HG02852 (cell line): ENCODE measurements around the gene GUCA2A.
"Not testable (repeated sequence)": the region's sequence is repeated elsewhere in the genome, so short reads cannot be mapped to it uniquely, and the experiment has no call there.

Source experiments
- ATAC-seq: cut with Tn5 transposase; IDR thresholded peaks from one replicate; pipeline ENCODE4 v1.9.1; 2021; ENCODE audit warnings: mild to moderate bottlenecking, moderate library complexity; ENCODE audit not compliant: unreplicated experiment

GUCA2A gene, protein sequence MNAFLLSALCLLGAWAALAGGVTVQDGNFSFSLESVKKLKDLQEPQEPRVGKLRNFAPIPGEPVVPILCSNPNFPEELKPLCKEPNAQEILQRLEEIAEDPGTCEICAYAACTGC

GRCh38 chr1:42164551-42165420 is at the start of gene GUCA2A:
Gene GUCA2A (minus strand): TSS chr1:42164745. CDS start chr1:42164712, 33 bp downstream.
- no peak for ATAC-seq

GRCh38 chr1:42211224-42211623 is 46.7 kb upstream of the GUCA2A start:
- no peak for ATAC-seq

DNA sequence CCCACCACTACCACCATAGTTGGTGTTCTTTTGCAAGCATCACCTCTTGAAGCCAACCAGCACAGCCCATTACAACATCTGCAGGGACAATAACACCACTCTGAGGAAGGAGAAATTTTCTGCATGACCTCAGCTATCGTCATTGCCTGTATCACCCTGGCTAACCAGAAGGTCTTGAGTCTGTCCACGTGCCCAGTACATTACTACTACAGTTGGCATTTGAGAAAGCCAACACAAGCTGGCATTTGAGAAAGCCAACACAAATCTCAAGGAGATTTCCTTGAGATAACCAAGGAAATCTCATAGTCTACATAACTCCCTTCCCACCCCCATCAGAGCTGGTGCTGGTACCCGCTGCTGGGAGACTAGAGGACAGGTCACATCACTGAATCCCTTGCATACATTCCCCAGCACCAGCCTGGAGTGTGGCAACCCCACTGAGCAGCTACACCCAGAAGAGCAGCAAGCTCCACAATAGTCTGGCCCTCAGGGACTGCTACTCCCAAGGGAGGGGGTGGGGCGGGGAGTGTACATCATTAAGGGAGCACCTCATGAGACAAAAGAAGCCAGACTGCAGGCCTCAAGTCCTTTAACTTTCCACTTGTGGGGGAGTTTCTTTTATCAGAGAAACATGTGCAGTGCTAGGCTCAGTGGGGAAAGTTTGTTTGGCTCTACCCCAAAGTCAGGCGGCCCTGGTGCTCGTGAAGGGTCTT is 46.0 kb upstream of the GUCA2A start:
- ATAC-seq, result no peak

- ATAC-seq, result no peak
Measured at GRCh38 chr1:42209526-42210251, 45.1 kb upstream of the GUCA2A start.

DNA sequence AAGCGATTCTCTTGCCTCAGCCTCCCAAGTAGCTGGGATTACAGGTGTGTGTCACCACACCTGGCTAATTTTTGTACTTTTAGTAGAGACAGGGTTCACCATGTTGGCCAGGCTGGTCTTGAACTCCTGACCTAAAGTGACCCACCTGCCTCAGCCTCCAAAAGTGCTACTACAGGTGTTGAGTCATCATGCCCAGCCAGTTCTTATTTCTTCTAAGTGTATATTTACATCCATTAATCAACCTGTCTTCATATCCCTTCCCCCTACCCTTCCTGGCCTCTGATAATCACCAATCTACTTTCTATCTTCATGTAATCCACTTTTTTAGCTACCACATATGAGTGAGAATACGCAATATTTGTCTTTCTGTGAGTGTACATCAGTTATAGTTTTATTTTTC is 42.4 kb upstream of the GUCA2A start:
- ATAC-seq, result not testable (repeated sequence)

DNA sequence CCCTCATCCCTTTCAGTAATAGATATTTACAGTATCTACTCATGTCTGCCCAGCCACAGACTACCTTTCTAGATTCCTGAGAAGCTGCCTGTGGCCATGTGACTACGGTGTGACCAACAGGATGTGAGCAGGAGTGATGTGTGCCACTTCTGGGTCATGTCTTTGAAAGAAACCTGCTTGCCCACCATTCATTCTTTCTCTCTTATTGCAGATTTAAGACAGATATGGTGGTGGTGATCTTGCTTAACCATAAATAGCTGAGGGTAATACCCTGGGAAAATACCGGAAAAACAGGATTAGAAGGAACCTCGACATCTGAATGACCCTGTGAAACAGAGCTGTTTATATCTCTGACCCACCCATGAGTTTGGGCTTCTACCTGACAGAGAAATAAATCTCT is 41.6 kb upstream of the GUCA2A start:
- ATAC-seq, result no peak

DNA sequence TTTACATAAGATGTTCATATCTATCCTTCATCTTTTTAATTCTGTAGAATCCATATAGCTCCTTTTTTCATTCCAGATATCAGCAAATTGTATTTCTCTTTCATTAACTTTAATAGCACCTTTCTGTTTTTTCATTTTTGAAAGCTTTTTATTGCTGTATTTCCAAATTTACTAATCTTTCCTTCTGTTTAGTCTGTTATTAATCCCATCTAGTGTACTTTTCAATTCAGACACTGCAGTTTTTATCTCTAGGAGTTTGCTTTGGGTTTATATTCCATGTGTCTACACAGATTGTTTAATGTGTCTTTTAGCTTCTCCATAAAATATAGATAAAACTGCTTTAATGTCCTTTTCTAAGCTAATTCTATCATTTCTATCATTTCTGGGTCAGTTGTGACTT is 37.4 kb upstream of the GUCA2A start:
- ATAC-seq, result no peak

DNA sequence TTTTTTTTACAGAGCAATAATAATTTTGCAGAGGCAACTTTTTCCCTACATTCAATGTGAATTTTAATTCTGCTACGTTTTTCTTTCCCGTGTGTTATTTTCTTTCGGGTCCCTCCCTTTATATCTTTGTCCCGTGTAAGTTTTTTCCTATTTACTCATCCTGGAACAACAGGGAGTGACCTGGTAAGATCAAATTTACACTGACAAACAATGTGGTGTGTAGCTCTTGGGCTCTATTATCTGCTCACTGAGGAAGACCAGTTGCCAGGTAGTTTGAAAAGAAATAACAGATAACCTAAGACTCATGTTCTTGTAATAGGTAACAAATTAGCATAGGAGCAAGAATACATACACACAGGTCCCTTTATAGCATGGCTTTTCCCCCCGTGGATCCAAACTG is 33.7 kb upstream of the GUCA2A start:
- no peak for ATAC-seq

- ATAC-seq, result no peak
Measured at GRCh38 chr1:42195841-42196240, 31.3 kb upstream of the GUCA2A start.

- ATAC-seq, result no peak
Measured at GRCh38 chr1:42192106-42192505, 27.6 kb upstream of the GUCA2A start.

DNA sequence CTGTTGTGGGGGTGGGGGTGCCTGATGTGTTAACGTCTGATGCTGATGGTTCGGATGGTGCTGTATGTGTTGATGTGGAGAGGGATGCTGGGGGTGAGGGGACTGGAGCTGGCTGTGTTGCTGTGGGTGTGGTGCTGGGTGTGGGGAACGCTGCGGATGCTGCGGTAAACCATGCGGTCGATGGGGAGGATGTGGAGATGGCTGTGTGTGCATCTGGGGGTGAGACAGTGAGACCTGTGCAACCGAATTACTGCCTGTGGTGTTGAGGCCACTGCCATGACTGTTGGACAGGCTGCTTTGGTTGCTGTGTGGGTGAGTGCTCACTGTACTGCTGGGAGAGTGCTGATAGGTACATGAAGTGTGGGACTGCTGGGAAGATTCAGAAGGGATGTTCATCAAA is 26.8 kb upstream of the GUCA2A start:
- ATAC-seq, result no peak

- ATAC-seq, result no peak
Measured at GRCh38 chr1:42189931-42190853, 25.6 kb upstream of the GUCA2A start.

GRCh38 chr1:42186152-42186551 is 21.6 kb upstream of the GUCA2A start:
- no peak for ATAC-seq

- no peak for ATAC-seq
Measured at GRCh38 chr1:42184616-42185015, 20.1 kb upstream of the GUCA2A start.

DNA sequence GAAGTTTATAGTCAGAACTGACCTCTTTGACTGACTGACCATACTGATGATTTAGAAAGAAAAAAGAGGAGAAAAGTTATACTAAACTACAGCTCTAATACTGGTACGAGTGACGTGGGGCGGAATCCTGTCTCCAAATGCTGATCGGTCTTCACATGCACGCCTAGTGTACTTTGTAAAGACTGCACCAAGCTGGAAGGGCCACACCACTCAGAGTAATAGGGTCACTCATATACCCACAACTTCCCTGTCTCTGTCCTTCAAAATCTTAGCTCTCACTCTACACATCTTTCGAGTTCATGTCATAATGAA is 19.4 kb upstream of the GUCA2A start:
- no peak for ATAC-seq

DNA sequence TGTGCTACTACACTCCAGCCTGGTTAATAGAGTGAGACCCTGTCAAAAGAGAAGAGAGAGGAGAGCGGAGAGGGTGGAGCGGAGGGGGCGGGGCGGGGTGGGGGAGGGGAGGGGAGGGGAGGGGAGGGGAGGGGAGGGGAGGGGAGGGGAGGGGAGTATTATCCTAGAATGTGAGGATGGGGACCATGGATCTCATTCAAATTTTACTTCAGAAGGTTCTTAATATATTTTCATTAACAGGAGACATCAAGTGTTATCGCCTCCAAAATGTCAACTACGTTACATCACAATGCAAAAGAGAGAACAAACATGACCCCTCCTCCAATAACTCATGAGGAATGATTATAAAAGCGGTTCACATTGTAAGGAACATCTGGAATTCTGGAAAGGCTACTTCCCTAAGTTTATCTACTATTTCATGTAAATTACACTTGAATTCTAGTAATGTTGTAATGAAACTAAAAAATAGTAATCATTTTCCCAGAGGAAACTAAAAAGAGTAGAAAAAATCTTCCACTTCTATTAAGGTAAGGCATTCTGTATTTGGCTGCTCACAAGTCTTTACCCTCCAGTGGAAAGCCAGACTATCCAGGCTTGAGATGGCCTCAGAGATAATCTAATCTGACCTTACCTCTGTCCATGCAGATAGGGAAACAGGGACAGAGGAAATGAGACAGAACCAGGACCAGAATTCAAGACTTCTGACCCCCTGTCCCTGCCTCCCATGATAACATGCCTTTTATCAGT is 18.8 kb upstream of the GUCA2A start:
- no peak for ATAC-seq

DNA sequence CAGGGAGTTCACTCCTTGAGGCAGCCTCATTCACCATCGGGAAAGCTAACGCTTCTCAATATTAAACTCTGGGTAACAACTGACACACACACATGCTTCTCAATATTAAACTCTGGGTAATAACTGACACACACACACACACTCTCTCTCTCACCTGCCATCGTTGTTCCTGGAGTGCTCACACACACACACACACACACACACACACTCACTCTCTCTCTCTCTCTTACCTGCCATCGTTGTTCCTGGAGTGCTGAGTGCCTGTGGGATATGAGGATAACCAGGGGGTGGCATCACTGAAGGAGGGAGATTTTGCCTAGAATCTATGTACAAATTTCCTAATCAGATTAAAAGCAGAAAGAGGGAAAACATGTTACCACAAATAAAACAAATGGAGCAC is 17.1 kb upstream of the GUCA2A start:
- no peak for ATAC-seq

DNA sequence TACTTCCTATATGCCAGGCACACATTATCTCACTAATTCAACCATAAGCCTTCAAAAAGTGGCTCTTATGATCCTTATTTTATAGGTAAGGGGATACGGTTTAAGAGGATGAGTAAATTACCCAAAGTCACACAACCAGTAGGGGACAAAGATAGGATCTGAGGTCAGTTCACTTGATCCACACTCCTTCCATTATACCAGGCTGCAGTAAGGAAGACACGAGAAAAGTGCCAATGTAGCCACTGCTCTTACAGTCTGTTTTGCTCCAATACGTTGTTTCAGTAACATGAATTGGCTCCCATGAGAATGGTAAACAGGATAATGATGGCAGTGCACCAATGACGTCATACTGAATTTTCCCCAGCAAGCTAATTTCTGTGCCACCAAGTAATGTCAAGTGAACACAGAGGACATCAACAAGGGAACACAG is 15.4 kb upstream of the GUCA2A start:
- ATAC-seq, result no peak

- no peak for ATAC-seq
Measured at GRCh38 chr1:42179275-42179674, 14.7 kb upstream of the GUCA2A start.

DNA sequence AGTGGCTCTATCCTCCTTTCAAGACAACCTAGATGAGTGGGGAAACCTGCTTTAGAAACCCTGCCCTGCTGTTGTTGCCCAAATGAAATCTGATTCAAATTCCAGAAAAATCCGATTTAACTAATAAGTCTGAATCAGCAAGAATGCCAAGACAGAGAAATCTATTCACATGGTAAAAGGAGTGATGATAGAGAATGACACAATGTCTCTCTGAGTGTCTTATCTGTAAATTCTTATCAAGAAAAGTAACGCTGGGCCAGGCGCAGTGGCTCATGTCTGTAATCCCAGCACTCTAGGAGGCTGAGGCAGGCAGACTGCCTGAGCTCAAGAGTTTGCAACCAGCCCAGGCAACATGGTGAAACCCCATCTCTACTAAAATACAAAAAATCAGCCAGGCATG is 13.7 kb upstream of the GUCA2A start:
- ATAC-seq, result no peak
